HK-2 (cell line): ENCODE results near the gene NUP62.

Experiments used
- DNase-seq: peaks from one replicate; pipeline ENCODE4 v3.0.0-alpha.2; 2018; ENCODE audit not compliant: unreplicated experiment

Gene NUP62

GRCh38 chr19:49904136-49904535, 25.2 kb downstream of the NUP62 start:
- DNase-seq: no peak

GRCh38 chr19:49896863-49897621, 32.3 kb downstream of the NUP62 start, which contains the start of gene IL4I1:
IL4I1 (minus strand) TSS chr19:49896887; CDS start chr19:49896160, 727 bp downstream.
- DNase-seq: peak; percentile 76

- no peak for DNase-seq
These were observed 33.6 kb downstream of the NUP62 start for GRCh38 chr19:49895566-49896297.

GRCh38 chr19:49894879-49895565, 34.3 kb downstream of the NUP62 start:
- DNase-seq: no peak

GRCh38 chr19:49894011-49894664, 35.2 kb downstream of the NUP62 start:
- DNase-seq: no peak

GRCh38 chr19:49892716-49893115, 36.6 kb downstream of the NUP62 start:
- no peak for DNase-seq

GRCh38 chr19:49891393-49891792, 37.9 kb downstream of the NUP62 start:
- DNase-seq: no peak

GRCh38 chr19:49890349-49891311, 38.7 kb downstream of the NUP62 start:
- no peak for DNase-seq

- DNase-seq: no peak
These were observed 39.5 kb downstream of the NUP62 start for GRCh38 chr19:49889687-49890348.

- no peak for DNase-seq
These were observed 40.1 kb downstream of the NUP62 start for GRCh38 chr19:49889038-49889686.

GRCh38 chr19:49888510-49888824, 40.8 kb downstream of the NUP62 start:
- DNase-seq: no peak

GRCh38 chr19:49887665-49888509, 41.4 kb downstream of the NUP62 start:
- DNase-seq: no peak

- no peak for DNase-seq
These were observed 42.2 kb downstream of the NUP62 start for GRCh38 chr19:49887037-49887664.

- DNase-seq: no peak
These were observed 44.5 kb downstream of the NUP62 start for GRCh38 chr19:49884760-49885159.

GRCh38 chr19:49884109-49884508, 45.2 kb downstream of the NUP62 start:
- no peak for DNase-seq

GRCh38 chr19:49883094-49883493, 46.2 kb downstream of the NUP62 start:
- DNase-seq: no peak

- DNase-seq: no peak
These were observed 46.7 kb downstream of the NUP62 start for GRCh38 chr19:49882643-49883042.

GRCh38 chr19:49881672-49882394, 47.5 kb downstream of the NUP62 start:
- DNase-seq: no peak
